ENCODE measurements around the gene SLC2A4RG.

DNA sequence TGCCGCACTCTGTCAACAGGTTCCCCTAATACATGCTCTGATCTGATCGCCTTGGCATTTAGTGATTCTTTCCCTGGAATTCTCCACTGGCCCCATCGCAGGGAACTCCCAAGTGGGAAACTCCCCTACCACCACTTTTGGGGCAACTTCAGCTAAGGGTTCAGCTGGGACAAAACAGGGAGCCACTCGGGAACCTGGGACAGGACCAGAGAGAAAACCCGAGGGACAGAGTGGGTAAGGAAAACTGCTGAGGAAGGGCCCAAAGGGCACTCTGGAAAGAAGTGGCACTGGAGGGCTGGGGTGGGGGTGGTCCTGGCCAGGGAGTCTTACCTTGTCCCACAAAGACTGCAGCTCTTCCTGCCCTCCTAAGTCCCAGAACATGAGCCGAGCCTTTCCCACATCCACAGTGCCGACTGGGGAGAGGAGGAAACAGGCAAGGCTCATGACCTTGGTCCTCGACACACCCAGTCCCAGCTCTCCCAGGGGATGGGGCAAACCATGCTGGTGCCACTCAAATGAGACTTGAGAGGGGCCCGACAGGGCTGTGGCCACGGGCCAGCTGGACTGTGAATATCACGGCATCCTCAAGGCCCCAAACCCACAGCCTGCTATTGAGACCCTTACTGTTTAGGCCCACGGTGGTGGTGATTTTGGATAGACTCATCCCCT lies 33.4 kb upstream of the SLC2A4RG start:
- TF ChIP-seq, protein P1, sequence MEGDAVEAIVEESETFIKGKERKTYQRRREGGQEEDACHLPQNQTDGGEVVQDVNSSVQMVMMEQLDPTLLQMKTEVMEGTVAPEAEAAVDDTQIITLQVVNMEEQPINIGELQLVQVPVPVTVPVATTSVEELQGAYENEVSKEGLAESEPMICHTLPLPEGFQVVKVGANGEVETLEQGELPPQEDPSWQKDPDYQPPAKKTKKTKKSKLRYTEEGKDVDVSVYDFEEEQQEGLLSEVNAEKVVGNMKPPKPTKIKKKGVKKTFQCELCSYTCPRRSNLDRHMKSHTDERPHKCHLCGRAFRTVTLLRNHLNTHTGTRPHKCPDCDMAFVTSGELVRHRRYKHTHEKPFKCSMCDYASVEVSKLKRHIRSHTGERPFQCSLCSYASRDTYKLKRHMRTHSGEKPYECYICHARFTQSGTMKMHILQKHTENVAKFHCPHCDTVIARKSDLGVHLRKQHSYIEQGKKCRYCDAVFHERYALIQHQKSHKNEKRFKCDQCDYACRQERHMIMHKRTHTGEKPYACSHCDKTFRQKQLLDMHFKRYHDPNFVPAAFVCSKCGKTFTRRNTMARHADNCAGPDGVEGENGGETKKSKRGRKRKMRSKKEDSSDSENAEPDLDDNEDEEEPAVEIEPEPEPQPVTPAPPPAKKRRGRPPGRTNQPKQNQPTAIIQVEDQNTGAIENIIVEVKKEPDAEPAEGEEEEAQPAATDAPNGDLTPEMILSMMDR (IDR thresholded peaks at IDR 0.05; ENCODE audit: insufficient read depth, low read depth, low read length): no peak
- TF ChIP-seq EZH2 (IDR thresholded peaks at IDR 0.05; ENCODE audit: insufficient read depth, low read length): no peak
